Measurements from ENCODE around the gene MXD4.

MXD4 gene

DNA sequence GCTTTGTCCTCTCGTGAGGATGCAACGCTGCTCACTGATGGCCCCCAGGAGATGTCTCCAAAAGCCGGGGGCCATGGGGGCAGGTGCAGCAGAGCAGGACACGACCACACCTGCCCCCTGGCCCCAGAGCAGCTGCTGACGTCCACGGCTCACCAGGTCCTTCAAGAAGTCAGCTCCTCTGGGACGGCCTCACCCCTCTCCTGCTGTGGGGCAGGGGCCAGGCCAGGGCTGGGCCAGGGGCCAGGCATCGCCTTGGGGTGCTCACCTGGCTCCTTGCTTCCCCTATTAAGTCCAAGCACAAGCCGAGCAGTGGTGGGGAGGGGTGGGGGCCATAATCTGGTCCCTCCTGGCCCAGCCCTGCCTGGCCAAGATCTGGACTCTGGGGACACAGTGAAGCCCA lies 28.6 kb upstream of the MXD4 start:
- DNase-seq, result no peak
- no peak overlapping the region for H4K8ac ChIP-seq (ENCODE audit: low read depth, low read length)
- no peaks in the 10 kb centered on the region for H3K27me3 ChIP-seq (ENCODE audit: insufficient read depth, low read length, poor library complexity)
- H4K5ac ChIP-seq (ENCODE audit: low read length), result no peak overlapping the region
- no peak overlapping the region for H2BK5ac ChIP-seq (ENCODE audit: low read length)
- no peak overlapping the region for H2AK5ac ChIP-seq (ENCODE audit: low read length)
- no peaks in the 10 kb centered on the region for H3K79me2 ChIP-seq (ENCODE audit: control insufficient read depth, insufficient read depth, low read length)
- H3K36me3 ChIP-seq (ENCODE audit: control insufficient read depth, insufficient read depth, low read length), result no peaks in the 10 kb centered on the region
- no peak overlapping the region for H3K4me2 ChIP-seq (ENCODE audit: low read length)
- no peaks in the 10 kb centered on the region for H3K4me1 ChIP-seq (ENCODE audit: control insufficient read depth, low read depth, low read length)
- WGBS (ENCODE audit: extremely low coverage, insufficient coverage, low lambda C conversion rate), result no CpG with 5 or more reads among the region's 9 CpGs
- H3K4ac ChIP-seq (ENCODE audit: low read depth, low read length), result no peak overlapping the region
- no peak overlapping the region for H2BK15ac ChIP-seq (replicated peaks; ENCODE audit: low read depth)
- H3K23ac ChIP-seq (ENCODE audit: low read length), result no peak overlapping the region
- H3K9ac ChIP-seq (ENCODE audit: low read length), result no peak overlapping the region
- H2BK120ac ChIP-seq (ENCODE audit: low read depth, low read length), result no peak overlapping the region
- no peak overlapping the region for H3K4me3 ChIP-seq (ENCODE audit: low read length)
- no peak overlapping the region for H3K18ac ChIP-seq (ENCODE audit: low read length)
- no peaks in the 10 kb centered on the region for H3K79me1 ChIP-seq (ENCODE audit: low read length)
- H3K27ac ChIP-seq (ENCODE audit: low read depth, low read length), result no peak overlapping the region
- no peak overlapping the region for H3K56ac ChIP-seq (ENCODE audit: low read length)

DNA sequence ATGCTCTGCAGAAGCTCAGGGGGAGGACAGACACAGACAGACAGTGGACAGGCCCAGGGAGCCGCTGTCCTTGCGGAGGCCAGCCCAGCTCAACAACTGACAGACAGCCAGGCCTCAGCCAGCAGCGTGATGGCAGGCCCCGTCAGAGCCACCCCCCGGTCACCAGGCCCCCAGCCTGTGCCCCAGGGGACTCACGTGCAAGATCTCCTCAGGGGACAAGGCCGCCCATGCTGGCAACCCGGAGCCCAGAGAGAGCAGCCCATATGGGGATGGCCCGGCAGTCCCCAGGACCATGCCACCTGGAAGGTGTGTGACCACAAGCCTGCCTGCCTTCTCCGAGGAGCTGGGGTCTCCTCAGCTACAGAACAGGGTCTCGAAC lies 28.0 kb upstream of the MXD4 start:
- H3K36me3 ChIP-seq (ENCODE audit: control insufficient read depth, insufficient read depth, low read length), result no peaks in the 10 kb centered on the region
- H3K4me3 ChIP-seq (ENCODE audit: low read length), result no peak overlapping the region
- no peak overlapping the region for H2AK5ac ChIP-seq (ENCODE audit: low read length)
- H3K18ac ChIP-seq (ENCODE audit: low read length), result no peak overlapping the region
- H2BK15ac ChIP-seq (replicated peaks; ENCODE audit: low read depth), result no peak overlapping the region
- H3K23ac ChIP-seq (ENCODE audit: low read length), result no peak overlapping the region
- no peak overlapping the region for H3K27ac ChIP-seq (ENCODE audit: low read depth, low read length)
- H2BK5ac ChIP-seq (ENCODE audit: low read length), result no peak overlapping the region
- no peaks in the 10 kb centered on the region for H3K79me1 ChIP-seq (ENCODE audit: low read length)
- H3K79me2 ChIP-seq (ENCODE audit: control insufficient read depth, insufficient read depth, low read length), result no peaks in the 10 kb centered on the region
- no peak overlapping the region for H4K5ac ChIP-seq (ENCODE audit: low read length)
- no peak overlapping the region for H4K8ac ChIP-seq (ENCODE audit: low read depth, low read length)
- no peak overlapping the region for H3K4ac ChIP-seq (ENCODE audit: low read depth, low read length)
- no peak overlapping the region for H3K9ac ChIP-seq (ENCODE audit: low read length)
- WGBS (ENCODE audit: extremely low coverage, insufficient coverage, low lambda C conversion rate), result no CpG with 5 or more reads among the region's 11 CpGs
- no peak overlapping the region for H2BK120ac ChIP-seq (ENCODE audit: low read depth, low read length)
- H3K56ac ChIP-seq (ENCODE audit: low read length), result no peak overlapping the region
- no peaks in the 10 kb centered on the region for H3K27me3 ChIP-seq (ENCODE audit: insufficient read depth, low read length, poor library complexity)
- H3K4me2 ChIP-seq (ENCODE audit: low read length), result no peak overlapping the region
- H3K4me1 ChIP-seq (ENCODE audit: control insufficient read depth, low read depth, low read length), result no peaks in the 10 kb centered on the region
- no peak for DNase-seq

GRCh38 chr4:2289311-2289954 lies 27.5 kb upstream of the MXD4 start:
- WGBS (ENCODE audit: extremely low coverage, insufficient coverage, low lambda C conversion rate), result no CpG with 5 or more reads among the region's 14 CpGs
- H2AK5ac ChIP-seq (ENCODE audit: low read length), result no peak overlapping the region
- no peak overlapping the region for H3K4me3 ChIP-seq (ENCODE audit: low read length)
- no peak overlapping the region for H3K4ac ChIP-seq (ENCODE audit: low read depth, low read length)
- H3K56ac ChIP-seq (ENCODE audit: low read length), result no peak overlapping the region
- no peak overlapping the region for H4K5ac ChIP-seq (ENCODE audit: low read length)
- no peaks in the 10 kb centered on the region for H3K27me3 ChIP-seq (ENCODE audit: insufficient read depth, low read length, poor library complexity)
- no peak overlapping the region for H3K9ac ChIP-seq (ENCODE audit: low read length)
- H3K79me2 ChIP-seq (ENCODE audit: control insufficient read depth, insufficient read depth, low read length), result no peaks in the 10 kb centered on the region
- no peak overlapping the region for H2BK15ac ChIP-seq (replicated peaks; ENCODE audit: low read depth)
- no peak overlapping the region for H3K23ac ChIP-seq (ENCODE audit: low read length)
- no peak overlapping the region for H3K18ac ChIP-seq (ENCODE audit: low read length)
- no peaks in the 10 kb centered on the region for H3K79me1 ChIP-seq (ENCODE audit: low read length)
- no peak overlapping the region for H3K27ac ChIP-seq (ENCODE audit: low read depth, low read length)
- no peak overlapping the region for H2BK5ac ChIP-seq (ENCODE audit: low read length)
- H3K36me3 ChIP-seq (ENCODE audit: control insufficient read depth, insufficient read depth, low read length), result no peaks in the 10 kb centered on the region
- H2BK120ac ChIP-seq (ENCODE audit: low read depth, low read length), result no peak overlapping the region
- no peak overlapping the region for H4K8ac ChIP-seq (ENCODE audit: low read depth, low read length)
- no peaks in the 10 kb centered on the region for H3K4me1 ChIP-seq (ENCODE audit: control insufficient read depth, low read depth, low read length)
- H3K4me2 ChIP-seq (ENCODE audit: low read length), result no peak overlapping the region
- no peak for DNase-seq

GRCh38 chr4:2288051-2288541 lies 26.2 kb upstream of the MXD4 start:
- no peak overlapping the region for H2BK5ac ChIP-seq (ENCODE audit: low read length)
- no peak overlapping the region for H3K23ac ChIP-seq (ENCODE audit: low read length)
- no peak for DNase-seq
- no CpG with 5 or more reads among the region's 10 CpGs for whole genome bisulfite sequencing (ENCODE audit: extremely low coverage, insufficient coverage, low lambda C conversion rate)
- no peak overlapping the region for H2BK120ac ChIP-seq (ENCODE audit: low read depth, low read length)
- no peaks in the 10 kb centered on the region for H3K36me3 ChIP-seq (ENCODE audit: control insufficient read depth, insufficient read depth, low read length)
- no peak overlapping the region for H4K8ac ChIP-seq (ENCODE audit: low read depth, low read length)
- H3K4me3 ChIP-seq (ENCODE audit: low read length), result no peak overlapping the region
- H3K27me3 ChIP-seq (ENCODE audit: insufficient read depth, low read length, poor library complexity), result no peaks in the 10 kb centered on the region
- H2AK5ac ChIP-seq (ENCODE audit: low read length), result no peak overlapping the region
- H3K4me1 ChIP-seq (ENCODE audit: control insufficient read depth, low read depth, low read length), result no peaks in the 10 kb centered on the region
- no peaks in the 10 kb centered on the region for H3K79me2 ChIP-seq (ENCODE audit: control insufficient read depth, insufficient read depth, low read length)
- no peaks in the 10 kb centered on the region for H3K79me1 ChIP-seq (ENCODE audit: low read length)
- H4K5ac ChIP-seq (ENCODE audit: low read length), result no peak overlapping the region
- H3K18ac ChIP-seq (ENCODE audit: low read length), result no peak overlapping the region
- no peak overlapping the region for H3K27ac ChIP-seq (ENCODE audit: low read depth, low read length)
- no peak overlapping the region for H3K4ac ChIP-seq (ENCODE audit: low read depth, low read length)
- H2BK15ac ChIP-seq (replicated peaks; ENCODE audit: low read depth), result no peak overlapping the region
- H3K56ac ChIP-seq (ENCODE audit: low read length), result no peak overlapping the region
- H3K9ac ChIP-seq (ENCODE audit: low read length), result no peak overlapping the region
- no peak overlapping the region for H3K4me2 ChIP-seq (ENCODE audit: low read length)

- Histone ChIP-seq H4K8ac (ENCODE audit: low read depth, low read length) (no peak overlapping the region), H3K4me1 (ENCODE audit: control insufficient read depth, low read depth, low read length) (no peaks in the 10 kb centered on the region), H3K79me2 (ENCODE audit: control insufficient read depth, insufficient read depth, low read length) (no peaks in the 10 kb centered on the region), H3K27me3 (ENCODE audit: insufficient read depth, low read length, poor library complexity) (no peaks in the 10 kb centered on the region), H4K5ac (ENCODE audit: low read length) (no peak overlapping the region), H3K4me2 (ENCODE audit: low read length) (no peak overlapping the region), H3K9ac (ENCODE audit: low read length) (no peak overlapping the region), H2BK120ac (ENCODE audit: low read depth, low read length) (no peak overlapping the region), H3K56ac (ENCODE audit: low read length) (no peak overlapping the region), H2BK5ac (ENCODE audit: low read length) (no peak overlapping the region), H2BK15ac (replicated peaks; ENCODE audit: low read depth) (no peak overlapping the region), H2AK5ac (ENCODE audit: low read length) (no peak overlapping the region), H3K4me3 (ENCODE audit: low read length) (no peak overlapping the region), H3K18ac (ENCODE audit: low read length) (no peak overlapping the region), H3K27ac (ENCODE audit: low read depth, low read length) (no peak overlapping the region), H3K36me3 (ENCODE audit: control insufficient read depth, insufficient read depth, low read length) (no peaks in the 10 kb centered on the region), H3K23ac (ENCODE audit: low read length) (no peak overlapping the region), H3K4ac (ENCODE audit: low read depth, low read length) (no peak overlapping the region), H3K79me1 (ENCODE audit: low read length) (no peaks in the 10 kb centered on the region)
- WGBS (ENCODE audit: extremely low coverage, insufficient coverage, low lambda C conversion rate), result no CpG with 5 or more reads among the region's 9 CpGs
- DNase-seq, result no peak
These were observed 25.6 kb upstream of the MXD4 start for GRCh38 chr4:2287594-2287915.

- Histone ChIP-seq H3K18ac (ENCODE audit: low read length) (no peak overlapping the region), H3K23ac (ENCODE audit: low read length) (no peak overlapping the region), H3K56ac (ENCODE audit: low read length) (no peak overlapping the region), H3K36me3 (ENCODE audit: control insufficient read depth, insufficient read depth, low read length) (no peaks in the 10 kb centered on the region), H3K79me2 (ENCODE audit: control insufficient read depth, insufficient read depth, low read length) (no peaks in the 10 kb centered on the region), H2BK5ac (ENCODE audit: low read length) (no peak overlapping the region), H3K27ac (ENCODE audit: low read depth, low read length) (no peak overlapping the region), H2BK15ac (replicated peaks; ENCODE audit: low read depth) (no peak overlapping the region), H3K4me2 (ENCODE audit: low read length) (no peak overlapping the region), H3K27me3 (ENCODE audit: insufficient read depth, low read length, poor library complexity) (no peaks in the 10 kb centered on the region), H2BK120ac (ENCODE audit: low read depth, low read length) (no peak overlapping the region), H3K79me1 (ENCODE audit: low read length) (no peaks in the 10 kb centered on the region), H4K5ac (ENCODE audit: low read length) (no peak overlapping the region), H2AK5ac (ENCODE audit: low read length) (no peak overlapping the region), H4K8ac (ENCODE audit: low read depth, low read length) (no peak overlapping the region), H3K9ac (ENCODE audit: low read length) (no peak overlapping the region), H3K4ac (ENCODE audit: low read depth, low read length) (no peak overlapping the region), H3K4me1 (ENCODE audit: control insufficient read depth, low read depth, low read length) (no peaks in the 10 kb centered on the region), H3K4me3 (ENCODE audit: low read length) (no peak overlapping the region)
- WGBS (ENCODE audit: extremely low coverage, insufficient coverage, low lambda C conversion rate), result no CpG with 5 or more reads among the region's 19 CpGs
- DNase-seq, result no peak
These were observed 25.1 kb upstream of the MXD4 start for GRCh38 chr4:2286904-2287593.

Measured in mesendoderm (in vitro differentiated cells).